ENCODE measurements around the gene HIVEP3. TPM values are rescaled to one million over a fixed set of nuclear protein-coding genes. Genes with fewer than 3 reads are reported as not detected.

The HIVEP3 gene
- polyA plus RNA-seq, 1 of the 3 experiments (the other 2 are of a cell fraction) = 6.4 TPM

- Histone ChIP-seq H3K4me2 (no peak overlapping the region), H4K20me1 (ENCODE audit: insufficient read depth) (no peaks in the 10 kb centered on the region), H3K79me2 (ENCODE audit: insufficient read depth) (no peaks in the 10 kb centered on the region), H3K9ac (no peak overlapping the region), H3K4me1 (ENCODE audit: control insufficient read depth in 1 of 2, insufficient read depth in 2 of 2, low read depth in 1 of 2, low read length in 1 of 2) (peaks cover 10 to 18% of the 10 kb centered on the region in 2 experiments; a peak in 3 of 4 replicates), H3K27me3 (ENCODE audit: insufficient read depth) (no peaks in the 10 kb centered on the region), H2AFZ (ENCODE audit: low read depth) (no peak overlapping the region), H3F3A (replicated peaks; ENCODE audit: insufficient read depth) (no peaks in the 10 kb centered on the region), H3K4me3 (ENCODE audit: low read depth in 2 of 2, low read length in 1 of 2) (no peak overlapping the region), H3K36me3 (replicated peaks in 1 of 2; ENCODE audit: control insufficient read depth in 1 of 2, insufficient read depth in 2 of 2, low read length in 1 of 2) (no peaks in the 10 kb centered on the region), H3K27ac (ENCODE audit: low read depth in 2 of 2, low read length in 1 of 2) (no peak overlapping the region), H3K9me2 (no peaks in the 10 kb centered on the region), H3K9me3 (no peaks in the 10 kb centered on the region)
- WGBS (ENCODE audit: low lambda C conversion rate) = 97% methylated on average over 6 of the region's 6 CpGs
- ChIA-PET CTCF (no interaction called here), POLR2A (no interaction called here)
- no peak for TF ChIP-seq MXI1 (IDR thresholded peaks at IDR 0.05; ENCODE audit: low read depth, low read length)
- DNase-seq = no peak
Measured at GRCh38 chr1:41682845-41683625, 235.7 kb downstream of the HIVEP3 start.

GRCh38 chr1:41682149-41682548 lies 236.6 kb downstream of the HIVEP3 start:
- Histone ChIP-seq H3K27ac (ENCODE audit: low read depth in 2 of 2, low read length in 1 of 2) (no peak overlapping the region), H3K9me2 (no peaks in the 10 kb centered on the region), H3K27me3 (ENCODE audit: insufficient read depth) (no peaks in the 10 kb centered on the region), H3K9me3 (no peaks in the 10 kb centered on the region), H3K79me2 (ENCODE audit: insufficient read depth) (no peaks in the 10 kb centered on the region), H3K4me1 (ENCODE audit: control insufficient read depth in 1 of 2, insufficient read depth in 2 of 2, low read depth in 1 of 2, low read length in 1 of 2) (peaks cover 10 to 24% of the 10 kb centered on the region in 2 experiments; a peak in 3 of 4 replicates), H3K36me3 (replicated peaks in 1 of 2; ENCODE audit: control insufficient read depth in 1 of 2, insufficient read depth in 2 of 2, low read length in 1 of 2) (no peaks in the 10 kb centered on the region), H3F3A (replicated peaks; ENCODE audit: insufficient read depth) (no peaks in the 10 kb centered on the region), H2AFZ (ENCODE audit: low read depth) (no peak overlapping the region), H4K20me1 (ENCODE audit: insufficient read depth) (no peaks in the 10 kb centered on the region), H3K4me3 (ENCODE audit: low read depth in 2 of 2, low read length in 1 of 2) (no peak overlapping the region), H3K4me2 (no peak overlapping the region), H3K9ac (no peak overlapping the region)
- ChIA-PET CTCF (interaction anchor here (0.9 to 1.5 kb wide), 2 partner anchors 10 to 15 kb away, joined by 4 to 5 read pairs; no protein-coding TSS in a partner anchor), POLR2A (interaction anchor here (0.9 kb wide), 1 partner anchor 10 kb away, joined by 3 read pairs; no protein-coding TSS in a partner anchor)
- no peak for DNase-seq
- 95% methylated on average over 4 of the region's 5 CpGs for whole genome bisulfite sequencing (ENCODE audit: low lambda C conversion rate)
- TF ChIP-seq MXI1 (IDR thresholded peaks at IDR 0.05; ENCODE audit: low read depth, low read length) (no peak), POLR2AphosphoS5 (IDR thresholded peaks at IDR 0.05; ENCODE audit: low read depth, low read length) (no peak), SIN3A (IDR thresholded peaks at IDR 0.05; ENCODE audit: borderline replicate concordance, low read depth, low read length) (no peak), FOXM1 (IDR thresholded peaks at IDR 0.05; ENCODE audit: low read depth) (no peak), YY1 (IDR thresholded peaks at IDR 0.05; ENCODE audit: low read depth) (no peak), NFIC (IDR thresholded peaks at IDR 0.05; ENCODE audit: borderline replicate concordance) (no peak), GATA2 (CRISPR knock-in tag; IDR thresholded peaks at IDR 0.05) (no peak), RAD21 (IDR thresholded peaks at IDR 0.05; ENCODE audit: low read length) (no peak), IRF3 (IDR thresholded peaks at IDR 0.05; ENCODE audit: low read depth, low read length) (no peak), TAF1 (IDR thresholded peaks at IDR 0.05; ENCODE audit: borderline replicate concordance, low read depth, low read length) (no peak), ZBTB33 (IDR thresholded peaks at IDR 0.05; ENCODE audit: borderline replicate concordance, low read depth) (no peak)
- TF ChIP-seq, protein P1, sequence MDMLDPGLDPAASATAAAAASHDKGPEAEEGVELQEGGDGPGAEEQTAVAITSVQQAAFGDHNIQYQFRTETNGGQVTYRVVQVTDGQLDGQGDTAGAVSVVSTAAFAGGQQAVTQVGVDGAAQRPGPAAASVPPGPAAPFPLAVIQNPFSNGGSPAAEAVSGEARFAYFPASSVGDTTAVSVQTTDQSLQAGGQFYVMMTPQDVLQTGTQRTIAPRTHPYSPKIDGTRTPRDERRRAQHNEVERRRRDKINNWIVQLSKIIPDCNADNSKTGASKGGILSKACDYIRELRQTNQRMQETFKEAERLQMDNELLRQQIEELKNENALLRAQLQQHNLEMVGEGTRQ (IDR thresholded peaks at IDR 0.05; ENCODE audit: borderline replicate concordance, low read depth, low read length) = no peak
- TF ChIP-seq, protein P2, sequence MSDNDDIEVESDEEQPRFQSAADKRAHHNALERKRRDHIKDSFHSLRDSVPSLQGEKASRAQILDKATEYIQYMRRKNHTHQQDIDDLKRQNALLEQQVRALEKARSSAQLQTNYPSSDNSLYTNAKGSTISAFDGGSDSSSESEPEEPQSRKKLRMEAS (IDR thresholded peaks at IDR 0.05; ENCODE audit: low read depth) = no peak
- TF ChIP-seq, protein P3, sequence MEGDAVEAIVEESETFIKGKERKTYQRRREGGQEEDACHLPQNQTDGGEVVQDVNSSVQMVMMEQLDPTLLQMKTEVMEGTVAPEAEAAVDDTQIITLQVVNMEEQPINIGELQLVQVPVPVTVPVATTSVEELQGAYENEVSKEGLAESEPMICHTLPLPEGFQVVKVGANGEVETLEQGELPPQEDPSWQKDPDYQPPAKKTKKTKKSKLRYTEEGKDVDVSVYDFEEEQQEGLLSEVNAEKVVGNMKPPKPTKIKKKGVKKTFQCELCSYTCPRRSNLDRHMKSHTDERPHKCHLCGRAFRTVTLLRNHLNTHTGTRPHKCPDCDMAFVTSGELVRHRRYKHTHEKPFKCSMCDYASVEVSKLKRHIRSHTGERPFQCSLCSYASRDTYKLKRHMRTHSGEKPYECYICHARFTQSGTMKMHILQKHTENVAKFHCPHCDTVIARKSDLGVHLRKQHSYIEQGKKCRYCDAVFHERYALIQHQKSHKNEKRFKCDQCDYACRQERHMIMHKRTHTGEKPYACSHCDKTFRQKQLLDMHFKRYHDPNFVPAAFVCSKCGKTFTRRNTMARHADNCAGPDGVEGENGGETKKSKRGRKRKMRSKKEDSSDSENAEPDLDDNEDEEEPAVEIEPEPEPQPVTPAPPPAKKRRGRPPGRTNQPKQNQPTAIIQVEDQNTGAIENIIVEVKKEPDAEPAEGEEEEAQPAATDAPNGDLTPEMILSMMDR (IDR thresholded peaks at IDR 0.05) = no peak
- TF ChIP-seq, protein P4, sequence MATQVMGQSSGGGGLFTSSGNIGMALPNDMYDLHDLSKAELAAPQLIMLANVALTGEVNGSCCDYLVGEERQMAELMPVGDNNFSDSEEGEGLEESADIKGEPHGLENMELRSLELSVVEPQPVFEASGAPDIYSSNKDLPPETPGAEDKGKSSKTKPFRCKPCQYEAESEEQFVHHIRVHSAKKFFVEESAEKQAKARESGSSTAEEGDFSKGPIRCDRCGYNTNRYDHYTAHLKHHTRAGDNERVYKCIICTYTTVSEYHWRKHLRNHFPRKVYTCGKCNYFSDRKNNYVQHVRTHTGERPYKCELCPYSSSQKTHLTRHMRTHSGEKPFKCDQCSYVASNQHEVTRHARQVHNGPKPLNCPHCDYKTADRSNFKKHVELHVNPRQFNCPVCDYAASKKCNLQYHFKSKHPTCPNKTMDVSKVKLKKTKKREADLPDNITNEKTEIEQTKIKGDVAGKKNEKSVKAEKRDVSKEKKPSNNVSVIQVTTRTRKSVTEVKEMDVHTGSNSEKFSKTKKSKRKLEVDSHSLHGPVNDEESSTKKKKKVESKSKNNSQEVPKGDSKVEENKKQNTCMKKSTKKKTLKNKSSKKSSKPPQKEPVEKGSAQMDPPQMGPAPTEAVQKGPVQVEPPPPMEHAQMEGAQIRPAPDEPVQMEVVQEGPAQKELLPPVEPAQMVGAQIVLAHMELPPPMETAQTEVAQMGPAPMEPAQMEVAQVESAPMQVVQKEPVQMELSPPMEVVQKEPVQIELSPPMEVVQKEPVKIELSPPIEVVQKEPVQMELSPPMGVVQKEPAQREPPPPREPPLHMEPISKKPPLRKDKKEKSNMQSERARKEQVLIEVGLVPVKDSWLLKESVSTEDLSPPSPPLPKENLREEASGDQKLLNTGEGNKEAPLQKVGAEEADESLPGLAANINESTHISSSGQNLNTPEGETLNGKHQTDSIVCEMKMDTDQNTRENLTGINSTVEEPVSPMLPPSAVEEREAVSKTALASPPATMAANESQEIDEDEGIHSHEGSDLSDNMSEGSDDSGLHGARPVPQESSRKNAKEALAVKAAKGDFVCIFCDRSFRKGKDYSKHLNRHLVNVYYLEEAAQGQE (IDR thresholded peaks at IDR 0.05; ENCODE audit: low read depth, low read length) = no peak
